RWPE2 (cell line): Measurements from ENCODE around the gene DCBLD1.
A peak's percentile ranks its signal among the peaks of the same experiment; 100 is the strongest.

Source experiments
- ATAC-seq: fragments of 200-7000 bp; cut with Tn5 transposase; 3 replicates; pipeline ENCODE4 v1.9.1; 2021; ENCODE audit warnings: low read depth
- DNase-seq: peaks from one replicate; pipeline ENCODE4 v3.0.0-alpha.2; 2020; ENCODE audit warnings: low spot score
- H3K27ac ChIP-seq: fragments of 450-650 bp; 2 replicates; pipeline ENCODE4 v1.5.1; 2017; ENCODE audit warnings: mild to moderate bottlenecking; ENCODE audit not compliant: poor library complexity, severe bottlenecking
- H3K27me3 ChIP-seq: fragments of 250-450 bp; sonication (Bioruptor Pico); 2 replicates; pipeline ENCODE4 v1.5.1; 2021; ENCODE audit warnings: mild to moderate bottlenecking, moderate library complexity; ENCODE audit not compliant: insufficient read depth, poor library complexity, severe bottlenecking
- H3K36me3 ChIP-seq: fragments of 250-450 bp; sonication (Bioruptor Pico); 2 replicates; pipeline ENCODE4 v1.5.1; 2020; ENCODE audit warnings: low read depth, mild to moderate bottlenecking, moderate library complexity
- H3K4me1 ChIP-seq: fragments of 250-450 bp; sonication (Bioruptor Pico); 2 replicates; pipeline ENCODE4 v1.5.1; 2021; ENCODE audit warnings: mild to moderate bottlenecking, moderate library complexity; ENCODE audit not compliant: insufficient read depth, poor library complexity, severe bottlenecking
- H3K4me3 ChIP-seq: fragments of 250-450 bp; sonication (Bioruptor Pico); 2 replicates; pipeline ENCODE4 v1.5.1; 2021; ENCODE audit warnings: mild to moderate bottlenecking, moderate library complexity; ENCODE audit not compliant: severe bottlenecking
- H3K9me3 ChIP-seq: fragments of 250-450 bp; sonication (Bioruptor Pico); 2 replicates; pipeline ENCODE4 v1.5.1; 2021; ENCODE audit warnings: mild to moderate bottlenecking, moderate library complexity; ENCODE audit not compliant: severe bottlenecking
- CTCF ChIP-seq: fragments of 450-650 bp; IDR thresholded peaks from one replicate; pipeline ENCODE4 v1.5.1; 2017; ENCODE audit warnings: mild to moderate bottlenecking, moderate library complexity; ENCODE audit not compliant: poor library complexity, severe bottlenecking

Gene DCBLD1

GRCh38 chr6:117553142-117553541, 70.7 kb downstream of the DCBLD1 start:
- H3K27me3 ChIP-seq: no peaks in the 10 kb centered on the region
- ATAC-seq (no peak), DNase-seq (no peak)
- TF ChIP-seq CTCF: no peak
- peaks cover 42% of the 10 kb centered on the region for H3K4me1 ChIP-seq
- H3K36me3 ChIP-seq: peaks cover 35% of the 10 kb centered on the region
- peak overlapping the region; percentile 95 for H3K27ac ChIP-seq
- no peaks in the 10 kb centered on the region for H3K9me3 ChIP-seq
- H3K4me3 ChIP-seq: no peak overlapping the region

- Histone ChIP-seq H3K4me1 (peaks cover 30% of the 10 kb centered on the region), H3K9me3 (no peaks in the 10 kb centered on the region), H3K27me3 (no peaks in the 10 kb centered on the region), H3K27ac (peak overlapping the region; percentile 95), H3K36me3 (peaks cover 31% of the 10 kb centered on the region), H3K4me3 (no peak overlapping the region)
- DNase-seq (no peak), ATAC-seq (peak; percentile 38; the same call in 2 of the 3 replicates)
- no peak for TF ChIP-seq CTCF
Measured at GRCh38 chr6:117555262-117555849, 72.9 kb downstream of the DCBLD1 start.

DNA sequence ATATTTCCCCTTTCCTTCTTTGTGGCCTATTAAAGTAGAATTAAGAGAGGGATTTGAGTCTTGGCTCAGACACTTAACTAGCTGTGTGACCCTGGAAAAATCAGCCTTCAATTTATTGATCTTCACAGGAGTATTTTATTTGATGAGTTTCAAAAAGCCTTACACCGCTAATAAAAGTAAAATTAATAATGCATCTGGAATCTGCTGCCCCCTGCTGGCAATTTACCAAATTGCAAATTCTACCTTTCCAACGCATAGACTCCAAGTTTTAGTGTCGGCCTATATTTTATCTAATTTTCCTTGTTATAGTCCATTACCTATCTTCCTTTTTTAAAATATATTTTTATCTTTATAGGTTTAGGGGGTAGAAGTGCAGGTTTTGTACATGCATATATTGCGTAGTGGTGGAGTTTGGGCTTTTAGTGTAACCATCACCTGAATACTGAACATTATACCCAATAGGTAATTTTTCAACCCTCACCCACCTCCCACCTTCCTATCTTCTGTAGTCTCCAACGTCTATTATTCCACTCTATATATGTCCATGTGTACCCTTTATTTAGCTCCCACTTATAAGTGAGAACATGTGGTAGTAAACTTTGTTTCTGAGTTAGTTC, 73.5 kb downstream of the DCBLD1 start:
- peaks cover 35% of the 10 kb centered on the region for H3K36me3 ChIP-seq
- H3K9me3 ChIP-seq: no peaks in the 10 kb centered on the region
- no peak for DNase-seq
- peak overlapping the region; percentile 95 for H3K27ac ChIP-seq
- peak; percentile 94 for TF ChIP-seq CTCF
- ATAC-seq: peak; percentile 16; the same call in 1 of the 3 replicates
- no peaks in the 10 kb centered on the region for H3K27me3 ChIP-seq
- no peak overlapping the region for H3K4me3 ChIP-seq
- H3K4me1 ChIP-seq: peaks cover 30% of the 10 kb centered on the region

- Histone ChIP-seq H3K4me3 (no peak overlapping the region), H3K36me3 (peaks cover 54% of the 10 kb centered on the region), H3K4me1 (peaks cover 30% of the 10 kb centered on the region), H3K9me3 (no peaks in the 10 kb centered on the region), H3K27me3 (no peaks in the 10 kb centered on the region), H3K27ac (peak overlapping the region; percentile 33)
- TF ChIP-seq CTCF: no peak
- ATAC-seq (peak; percentile 15; the same call in 1 of the 3 replicates), DNase-seq (no peak)
Measured at GRCh38 chr6:117557951-117558350, 75.5 kb downstream of the DCBLD1 start.

- Histone ChIP-seq H3K9me3 (no peaks in the 10 kb centered on the region), H3K4me1 (peaks cover 30% of the 10 kb centered on the region), H3K27me3 (no peaks in the 10 kb centered on the region), H3K27ac (peak overlapping the region; percentile 33), H3K36me3 (peaks cover 61% of the 10 kb centered on the region), H3K4me3 (no peak overlapping the region)
- ATAC-seq: no peak; the same call in 2 of the 3 replicates
- TF ChIP-seq CTCF: no peak
- DNase-seq: no peak
Measured at GRCh38 chr6:117558818-117559217, 76.3 kb downstream of the DCBLD1 start.
